Stimulated activated CD8-positive, alpha-beta memory T cell treated with anti-CD3 and anti-CD28 coated beads, Interleukin-15, amount 100 ng/mL, for 1 hour (primary cell): ENCODE results near the gene LOX.
"Not testable (repeated sequence)": the region's sequence is repeated elsewhere in the genome, so short reads cannot be mapped to it uniquely, and the experiment has no call there.

Experiments used
- DNase-seq: peaks from one replicate; pipeline ENCODE4 v3.0.0-alpha.2; 2020; ENCODE audit warnings: low read depth

Gene LOX

DNA sequence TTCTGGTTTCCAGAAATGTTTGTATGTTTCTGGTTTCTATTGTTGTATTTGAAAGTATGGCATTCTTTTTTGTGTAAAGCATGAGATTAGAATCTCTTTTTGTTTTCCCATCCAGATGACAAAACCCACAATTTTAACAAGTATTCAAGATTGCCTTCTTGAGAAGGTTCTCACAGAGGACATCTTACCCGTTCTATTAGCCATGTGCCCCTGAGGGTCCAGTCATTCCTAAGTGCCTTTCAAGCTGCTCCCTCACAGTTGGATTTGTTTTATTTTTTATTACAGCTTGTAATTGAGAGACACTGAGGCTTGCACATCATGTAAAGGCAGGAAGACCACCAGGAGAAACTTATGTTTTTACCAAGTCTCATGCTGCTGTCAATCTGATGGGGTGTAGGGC lies 19.3 kb upstream of the LOX start:
- no peak for DNase-seq

DNA sequence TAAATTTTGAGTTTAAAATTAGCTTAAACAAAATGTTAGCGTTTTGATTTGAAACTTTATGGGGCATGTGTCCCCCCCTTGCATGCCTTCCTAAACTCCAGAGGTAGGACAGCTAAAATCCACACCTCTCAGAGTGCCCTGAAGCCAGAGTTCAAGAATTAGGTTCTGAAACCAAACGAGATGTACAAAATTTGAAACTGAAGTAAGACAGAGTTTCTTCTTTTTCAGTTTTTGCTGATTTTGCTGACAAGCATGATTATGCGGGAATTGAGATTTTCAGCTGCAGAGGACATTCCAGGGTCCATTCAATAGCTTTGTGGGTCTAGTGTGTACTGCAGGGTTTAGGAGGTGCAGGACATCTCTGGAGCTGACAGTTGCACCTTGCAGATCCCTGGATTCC lies 17.1 kb upstream of the LOX start:
- DNase-seq = no peak

DNA sequence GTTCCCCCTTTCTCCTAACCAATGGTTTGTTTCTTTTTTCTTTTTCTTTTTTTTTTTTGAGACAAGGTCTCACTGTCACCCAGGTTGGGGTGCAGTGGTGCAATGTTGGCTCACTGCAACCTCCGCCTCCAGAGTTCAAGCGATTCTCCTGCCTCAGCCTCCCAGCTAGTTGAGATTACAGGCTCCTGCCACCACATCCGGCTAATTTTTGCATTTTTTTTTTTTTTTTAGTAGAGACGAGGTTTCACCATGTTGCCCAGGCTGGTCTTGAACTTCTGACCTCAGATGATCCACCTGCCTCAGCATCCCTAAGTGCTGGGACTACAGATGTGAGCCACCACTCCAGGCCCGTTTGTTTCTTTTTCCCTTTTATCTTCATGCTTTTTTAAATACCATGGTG lies 16.2 kb upstream of the LOX start:
- DNase-seq = not testable (repeated sequence)

DNA sequence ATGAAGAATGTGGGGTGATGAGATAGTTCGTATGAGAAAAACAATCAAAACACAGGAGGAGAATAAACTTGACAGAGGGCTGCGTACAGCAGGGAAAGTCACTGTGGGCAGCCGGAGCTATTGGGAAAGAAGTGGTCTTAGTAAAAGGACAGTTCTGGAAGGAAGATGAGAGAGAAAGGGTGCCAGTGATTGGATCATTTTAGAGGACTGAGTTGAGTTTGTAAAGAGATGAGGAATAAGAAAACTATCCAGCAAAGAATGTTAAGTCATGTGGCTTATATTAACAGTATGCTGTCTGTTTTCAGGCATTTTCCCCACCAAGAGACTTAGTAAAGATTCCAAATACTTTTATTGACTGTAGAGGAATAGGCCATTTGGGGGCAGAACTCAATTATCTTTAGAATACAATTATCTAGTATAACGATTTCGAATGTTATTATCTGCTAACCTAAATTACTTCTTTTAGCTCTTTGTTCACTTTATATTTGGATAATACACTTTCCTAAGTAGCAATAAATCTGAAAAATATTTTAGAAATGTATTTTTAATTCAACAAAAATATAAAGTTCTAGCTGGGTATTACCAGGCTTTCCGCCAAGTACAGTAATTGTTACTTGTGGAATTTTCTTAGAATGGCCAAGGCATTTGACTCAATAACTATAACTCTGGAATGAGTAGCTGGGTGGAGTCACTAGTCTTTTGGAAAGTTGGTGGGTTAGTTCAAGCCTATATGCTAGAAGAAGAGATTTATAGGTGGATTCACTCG lies 15.5 kb upstream of the LOX start:
- no peak for DNase-seq

DNA sequence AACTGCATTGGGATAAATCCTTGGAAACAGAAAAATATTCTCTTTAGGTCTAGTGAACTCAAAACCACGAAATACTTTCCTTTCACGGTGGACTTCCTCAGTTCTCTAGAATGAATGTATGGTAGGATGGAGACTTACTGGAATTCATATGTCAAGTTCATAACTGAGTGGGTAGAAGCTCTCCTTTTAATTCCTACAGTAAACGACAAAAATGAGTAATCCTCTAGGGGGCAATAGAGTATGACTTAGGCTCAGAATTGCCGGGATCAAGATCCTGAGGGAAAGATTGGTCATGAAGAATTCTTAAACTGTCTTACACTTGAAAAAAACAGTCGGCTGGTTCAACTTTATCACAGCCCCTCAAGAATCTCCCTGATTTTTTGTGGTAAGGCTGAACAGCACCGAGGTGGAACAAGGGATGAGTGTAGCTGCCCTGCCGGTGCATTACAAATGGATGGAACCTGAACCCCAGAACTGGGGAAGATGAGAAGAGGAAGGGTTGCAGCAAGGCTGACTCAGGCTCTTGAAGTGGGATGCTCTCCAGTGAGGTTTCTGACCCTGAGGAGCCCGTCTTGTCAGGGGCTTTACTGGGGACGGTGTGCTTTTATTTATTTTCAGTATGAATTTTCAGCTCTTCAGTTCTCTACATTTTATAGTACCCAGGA lies 14.0 kb upstream of the LOX start:
- no peak for DNase-seq

DNA sequence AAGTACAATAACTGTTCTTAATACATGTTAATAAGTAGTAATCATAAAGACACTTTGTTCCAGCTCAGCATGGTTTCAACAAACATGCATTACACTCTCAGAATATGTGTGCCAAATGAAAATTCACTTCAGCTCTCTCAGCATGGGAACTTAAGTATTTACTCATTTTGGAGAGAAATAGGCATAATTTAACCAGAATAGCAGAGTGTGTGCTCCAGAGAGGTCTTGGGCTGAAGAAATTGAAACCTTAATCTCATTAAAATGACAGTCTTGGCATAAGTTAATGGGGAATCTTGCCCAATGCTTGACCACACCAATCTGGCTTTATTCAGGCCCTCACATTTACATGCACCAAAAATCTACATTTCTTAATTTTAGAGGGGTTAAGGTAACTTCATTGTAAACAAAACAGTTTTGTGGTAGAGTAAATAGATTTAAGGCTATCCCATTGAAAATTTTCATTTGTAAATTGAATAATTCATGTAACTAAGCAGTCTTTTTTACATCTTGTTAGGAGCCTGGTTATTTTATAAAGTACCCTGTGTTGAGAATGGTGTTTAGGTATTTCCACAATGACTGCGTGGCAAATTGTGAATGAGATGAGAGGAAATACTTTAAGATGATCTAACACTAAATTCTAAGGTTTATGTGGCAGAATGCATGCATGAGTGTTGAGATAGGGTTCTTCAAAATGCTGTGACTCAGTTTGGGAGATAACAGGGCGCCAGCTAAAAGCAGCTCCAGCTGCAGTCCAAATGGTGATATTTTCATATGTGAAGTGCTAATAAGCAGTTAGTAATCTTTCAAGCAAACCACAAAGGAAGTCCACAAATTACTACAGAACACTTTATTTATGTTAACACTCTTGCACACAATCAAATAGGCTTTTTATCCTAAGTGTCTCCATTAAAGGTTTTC lies 11.3 kb upstream of the LOX start:
- no peak for DNase-seq

DNA sequence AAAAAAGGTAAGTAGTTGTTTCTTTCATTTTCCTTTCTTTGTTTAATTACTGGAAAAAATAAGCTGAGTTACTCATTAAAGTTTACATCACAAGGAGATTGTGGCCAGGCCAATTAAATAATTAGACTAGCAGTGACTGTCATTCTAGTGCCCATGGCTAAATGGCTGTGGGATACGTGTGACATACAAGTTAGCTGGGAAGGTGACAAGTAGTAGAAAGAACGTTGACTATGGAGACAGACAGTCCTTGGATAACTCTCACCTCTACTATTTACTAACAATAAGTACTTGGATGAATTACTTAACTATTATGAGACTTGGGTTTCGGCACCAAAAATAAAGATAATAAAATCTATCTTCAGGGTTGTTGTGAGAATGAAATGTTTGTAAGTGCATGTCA lies 7.0 kb upstream of the LOX start:
- DNase-seq = no peak

DNA sequence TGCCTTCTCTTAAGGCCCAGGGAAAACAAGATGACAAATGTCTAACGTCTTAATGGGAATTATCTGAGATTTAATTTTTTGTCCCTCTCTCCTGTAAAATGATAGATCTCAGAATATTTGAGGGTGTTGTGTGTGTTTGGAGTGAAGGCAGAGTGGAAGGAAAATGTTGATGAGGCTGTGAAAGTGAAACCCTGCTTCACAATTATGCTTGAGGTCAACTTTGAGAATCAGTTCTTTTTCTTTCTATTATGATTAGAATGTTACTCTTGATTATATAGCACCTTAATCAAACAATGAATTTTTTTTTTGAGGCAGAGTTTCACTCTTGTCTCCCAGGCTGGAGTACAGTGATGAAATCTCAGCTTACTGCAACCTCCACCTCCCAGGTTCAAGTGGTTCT lies 5.5 kb upstream of the LOX start:
- DNase-seq = no peak

DNA sequence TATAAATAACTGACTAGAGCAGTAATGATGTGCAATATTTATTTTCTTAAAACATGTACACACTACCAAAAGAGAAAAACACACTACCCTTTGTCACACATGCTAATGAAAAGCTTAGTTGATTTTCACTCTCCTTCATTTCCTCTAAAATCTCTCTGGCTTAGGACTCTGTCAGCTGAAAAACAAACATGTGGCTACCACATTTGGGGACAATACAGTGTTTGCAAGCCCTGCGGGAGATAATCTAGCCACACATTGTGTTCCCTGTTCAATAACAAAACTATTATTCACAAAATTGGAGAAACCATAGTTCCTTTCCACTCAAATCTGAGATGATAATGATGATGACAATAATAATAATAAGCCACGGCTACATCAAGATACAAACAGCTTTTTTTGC lies 3.5 kb upstream of the LOX start:
- no peak for DNase-seq

DNA sequence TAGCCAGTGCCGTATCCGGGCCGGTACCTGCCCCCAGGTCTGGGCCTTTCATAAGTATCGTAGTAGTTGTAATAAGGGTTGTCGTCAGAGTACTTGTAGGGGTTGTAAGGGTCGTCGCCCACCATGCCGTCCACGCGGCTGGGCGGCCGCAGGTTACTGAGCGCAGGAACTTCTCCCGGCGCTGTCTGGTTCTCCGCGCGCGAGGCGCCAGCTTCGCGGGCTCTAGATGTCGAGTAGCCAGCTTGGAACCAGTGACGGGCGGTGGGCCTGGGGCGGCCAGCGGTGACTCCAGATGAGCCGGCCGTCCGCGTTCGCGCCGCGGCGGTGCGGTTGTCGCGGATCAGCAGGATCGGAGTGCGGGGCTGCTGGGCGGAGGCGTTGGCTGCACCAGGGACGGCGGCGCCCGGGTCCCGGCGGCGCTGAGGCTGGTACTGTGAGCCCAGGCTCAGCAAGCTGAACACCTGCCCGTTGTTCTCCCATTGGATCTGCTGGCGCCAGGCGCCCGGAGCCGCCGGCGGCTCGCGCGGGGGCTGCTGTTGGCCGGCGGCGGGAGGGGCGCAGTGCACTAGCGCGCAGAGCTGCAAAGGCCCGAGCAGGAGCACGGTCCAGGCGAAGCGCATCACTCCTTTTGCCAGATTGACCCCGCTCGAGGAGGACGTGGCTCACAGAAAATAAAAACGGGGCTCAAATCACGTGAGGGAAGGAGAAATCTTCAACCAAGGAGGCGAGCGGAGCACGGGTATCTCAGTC lies 518 bp downstream of the LOX start:
- DNase-seq = no peak

DNA sequence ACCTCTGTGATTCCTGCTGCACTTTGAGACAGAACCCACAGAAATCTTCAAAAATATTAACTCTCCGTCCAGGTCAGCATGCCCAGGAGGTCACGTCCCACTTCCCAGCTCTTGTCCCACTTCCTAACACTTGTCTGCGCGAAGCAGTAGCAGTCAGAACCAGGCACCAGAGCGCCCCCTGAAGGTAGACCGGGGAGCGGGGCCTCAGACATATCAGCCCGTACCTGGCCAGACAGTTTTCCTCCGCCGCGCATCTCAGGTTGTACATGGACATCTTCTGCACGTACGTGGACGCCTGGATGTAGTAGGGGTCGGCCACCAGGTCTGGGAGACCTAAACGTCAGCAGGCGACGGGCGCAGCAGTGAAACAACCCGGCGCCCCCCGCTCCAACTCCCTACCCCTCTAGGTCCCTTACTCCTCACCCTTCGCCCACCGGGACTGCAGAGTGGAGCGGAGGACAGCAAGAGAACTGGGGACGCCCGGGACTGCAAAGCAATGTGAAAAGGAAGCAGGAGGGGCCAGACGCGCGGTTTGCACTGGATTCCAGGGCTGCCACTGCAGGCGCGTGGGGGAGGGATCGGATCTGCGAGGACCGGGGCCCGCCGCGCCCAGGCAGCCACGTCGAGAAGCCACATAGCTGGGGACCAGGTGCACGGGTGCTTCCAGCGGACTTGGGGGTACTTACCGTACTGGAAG lies 1.2 kb downstream of the LOX start:
- DNase-seq = no peak

DNA sequence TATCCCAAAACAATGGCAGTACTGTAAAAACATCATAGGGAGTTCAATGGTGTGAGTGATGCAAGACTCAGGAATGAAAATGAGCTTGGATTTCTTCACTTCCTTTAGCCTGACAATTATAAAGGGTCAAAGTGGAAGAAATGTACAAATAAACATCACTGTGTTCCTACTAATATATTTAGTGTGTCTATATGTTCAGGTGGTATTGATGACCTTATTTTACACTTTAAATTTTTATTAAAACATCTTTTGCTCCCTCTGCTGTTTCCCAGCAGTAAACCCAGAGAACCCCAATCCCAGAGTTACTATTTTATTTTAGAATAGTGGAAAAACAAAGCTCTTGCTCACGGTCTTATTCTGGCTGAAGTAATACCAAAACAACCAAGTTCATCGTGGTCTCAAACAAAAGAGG lies 2.0 kb downstream of the LOX start:
- no peak for DNase-seq

DNA sequence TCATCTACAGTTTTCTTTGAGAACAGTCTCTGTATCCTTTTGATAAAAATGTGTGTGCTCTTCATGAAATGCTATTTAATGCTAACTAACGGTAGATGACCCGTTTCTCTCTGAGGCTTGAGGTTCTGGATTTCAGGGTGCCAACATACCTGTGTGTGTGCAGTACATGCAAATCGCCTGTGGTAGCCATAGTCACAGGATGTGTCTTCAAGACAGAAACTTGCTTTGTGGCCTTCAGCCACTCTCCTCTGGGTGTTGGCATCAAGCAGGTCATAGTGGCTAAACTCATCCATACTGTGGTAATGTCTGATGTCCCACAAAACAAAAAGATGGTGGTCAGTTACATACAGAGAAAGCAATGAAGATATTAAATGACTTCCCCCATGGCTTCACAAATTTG lies 4.2 kb downstream of the LOX start:
- no peak for DNase-seq

DNA sequence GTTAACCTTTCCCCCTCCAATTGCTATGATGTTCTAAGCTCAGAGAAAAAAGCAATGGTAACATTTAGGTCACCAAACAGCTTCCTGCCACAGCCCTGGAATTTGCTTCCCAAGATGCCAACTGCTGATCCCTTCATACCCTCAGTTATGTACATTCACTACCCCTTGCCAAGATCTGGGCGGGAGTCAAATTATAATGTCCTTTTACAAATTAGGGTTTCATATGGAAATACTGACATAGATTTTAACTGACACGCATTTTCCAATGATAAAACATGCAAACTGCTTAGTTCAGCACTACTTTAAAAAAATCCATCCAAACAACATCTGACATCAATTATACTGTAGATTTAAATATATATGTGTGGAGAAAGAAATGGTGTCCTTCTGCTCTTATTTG lies 5.0 kb downstream of the LOX start:
- DNase-seq = no peak

DNA sequence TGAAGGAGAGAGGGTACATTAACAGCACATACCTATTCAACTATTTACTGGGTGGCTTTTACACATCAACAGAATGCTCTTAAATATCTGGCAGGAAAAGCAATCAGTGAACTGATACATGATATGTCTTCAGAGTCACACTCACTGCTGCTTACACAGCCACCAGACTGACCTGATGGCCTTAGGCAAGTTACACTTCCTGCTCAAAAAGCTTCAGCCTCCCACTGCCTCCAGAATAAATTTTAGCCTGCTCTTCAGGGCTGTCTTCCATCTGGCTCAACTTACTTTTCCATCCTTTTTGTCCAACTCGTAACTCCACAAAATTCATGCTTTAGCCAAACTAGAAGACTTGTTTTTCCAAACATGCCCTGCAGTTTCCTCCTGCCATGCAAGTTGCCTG lies 10.7 kb downstream of the LOX start:
- DNase-seq = no peak

DNA sequence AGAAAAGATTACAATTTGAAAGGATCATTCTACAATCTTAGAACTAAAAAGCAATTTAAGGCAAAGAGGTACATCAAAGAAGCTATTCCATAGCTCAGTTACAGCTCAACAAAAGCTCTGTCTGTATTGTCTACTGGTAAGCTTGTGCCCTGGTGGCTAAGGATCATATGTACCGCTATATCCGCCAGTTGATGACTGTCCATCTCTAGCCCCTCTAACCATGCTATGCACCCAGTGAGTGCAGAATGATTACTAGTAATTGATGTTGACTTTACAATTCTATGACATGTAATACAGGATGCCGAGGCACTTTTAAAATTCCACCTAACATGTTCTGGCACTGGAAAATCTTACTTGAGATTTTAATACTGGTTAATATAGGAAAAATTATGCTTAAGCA lies 13.1 kb downstream of the LOX start:
- no peak for DNase-seq

DNA sequence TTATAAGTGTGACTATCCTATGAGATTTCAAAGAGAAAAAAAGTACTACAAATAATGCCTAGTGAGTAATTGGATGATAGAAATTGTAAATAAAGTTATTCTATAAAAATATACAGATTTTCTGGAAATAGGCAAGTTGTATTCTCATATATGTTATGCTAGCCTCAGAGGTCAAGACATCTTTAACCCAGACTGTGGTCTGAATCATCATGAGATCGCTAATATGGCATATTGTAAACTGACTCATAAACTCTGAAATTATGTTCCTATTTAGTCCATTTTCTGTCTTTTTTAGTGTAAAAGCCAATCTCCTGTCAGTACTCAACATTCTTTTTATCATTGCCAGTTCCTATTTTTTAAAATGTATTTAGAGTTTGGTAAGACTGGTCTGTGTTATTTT lies 14.2 kb downstream of the LOX start:
- DNase-seq = no peak

DNA sequence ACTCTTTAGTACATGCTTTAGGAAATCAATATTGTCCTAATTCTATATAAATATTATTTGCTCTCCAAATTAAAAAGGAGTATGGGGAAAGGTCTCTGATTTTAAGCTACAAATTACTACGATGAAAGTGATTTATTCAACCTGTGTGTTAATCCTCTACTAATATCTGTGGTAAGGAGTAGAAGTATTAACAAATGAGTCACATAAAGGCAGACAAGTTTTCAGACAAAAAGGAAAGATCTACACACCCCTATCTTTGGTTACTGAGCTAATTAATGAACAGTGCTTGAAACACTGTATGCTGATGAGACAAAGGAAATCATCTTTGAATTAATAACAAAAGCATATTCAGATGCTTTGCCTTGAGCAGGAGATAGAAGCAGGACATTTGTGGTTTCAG lies 15.9 kb downstream of the LOX start:
- no peak for DNase-seq

DNA sequence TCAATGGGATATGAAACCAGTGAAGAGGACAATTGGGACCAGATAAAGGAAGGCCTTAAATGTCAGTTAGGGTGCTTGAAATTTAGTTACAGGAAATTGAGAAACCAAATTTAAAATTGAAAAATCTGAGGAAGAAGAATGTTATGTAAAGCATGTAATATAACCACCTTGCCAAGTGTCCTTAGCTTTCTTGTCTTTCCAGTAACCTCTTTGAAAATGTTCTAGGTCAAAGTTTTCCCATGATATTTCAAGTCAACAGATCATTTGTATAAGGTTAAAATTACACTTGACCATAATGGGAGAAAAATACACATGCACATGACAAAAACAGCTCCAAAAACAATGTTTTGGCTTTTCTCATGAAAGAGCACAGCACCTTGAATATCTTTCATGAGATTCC lies 21.1 kb downstream of the LOX start:
- no peak for DNase-seq

DNA sequence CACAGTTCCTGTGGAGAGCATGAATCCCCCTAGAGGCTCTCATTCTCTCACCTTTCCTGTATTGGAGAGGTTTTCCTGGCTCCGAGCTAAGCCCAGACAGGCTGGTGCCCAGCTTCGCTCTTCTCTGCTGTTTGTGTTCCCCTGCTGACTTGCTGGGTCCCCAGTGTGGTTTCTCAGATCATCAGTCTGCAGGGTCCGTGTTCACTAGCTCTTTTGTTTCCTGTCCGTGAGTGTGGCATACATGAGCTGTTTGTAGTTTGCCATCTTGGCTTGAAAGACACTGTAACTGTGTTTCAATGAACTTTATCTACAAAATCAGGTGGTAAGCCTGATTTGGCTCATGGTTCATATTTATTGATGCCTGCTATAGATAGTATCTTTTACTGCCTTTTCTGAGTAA lies 23.8 kb downstream of the LOX start:
- DNase-seq = no peak
